HG03097 (cell line): ENCODE measurements around the gene ACAA2.

Experiments
- ATAC-seq: cut with Tn5 transposase; IDR thresholded peaks from one replicate; pipeline ENCODE4 v1.9.1; 2021; ENCODE audit not compliant: unreplicated experiment, low FRiP score

Gene ACAA2

DNA sequence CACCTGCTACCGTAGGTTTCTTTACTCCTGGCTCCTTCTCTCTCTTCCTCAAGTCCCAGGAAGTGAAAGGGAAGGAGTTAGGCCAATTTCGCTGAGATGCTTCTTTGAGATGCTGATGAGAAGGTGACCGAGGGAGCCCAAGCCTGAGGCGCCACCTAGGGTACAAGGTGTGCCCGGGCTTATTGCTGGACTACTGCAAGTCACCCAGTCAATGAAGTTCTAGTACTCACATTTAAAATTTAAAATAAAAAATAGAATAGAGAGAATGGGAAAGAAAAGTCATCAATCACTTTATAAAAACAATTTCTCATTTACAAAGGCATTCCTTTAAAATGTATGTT is 45.3 kb downstream of the ACAA2 start:
- ATAC-seq: no peak

GRCh38 chr18:49767111-49768050 is 46.0 kb downstream of the ACAA2 start:
- ATAC-seq: no peak

DNA sequence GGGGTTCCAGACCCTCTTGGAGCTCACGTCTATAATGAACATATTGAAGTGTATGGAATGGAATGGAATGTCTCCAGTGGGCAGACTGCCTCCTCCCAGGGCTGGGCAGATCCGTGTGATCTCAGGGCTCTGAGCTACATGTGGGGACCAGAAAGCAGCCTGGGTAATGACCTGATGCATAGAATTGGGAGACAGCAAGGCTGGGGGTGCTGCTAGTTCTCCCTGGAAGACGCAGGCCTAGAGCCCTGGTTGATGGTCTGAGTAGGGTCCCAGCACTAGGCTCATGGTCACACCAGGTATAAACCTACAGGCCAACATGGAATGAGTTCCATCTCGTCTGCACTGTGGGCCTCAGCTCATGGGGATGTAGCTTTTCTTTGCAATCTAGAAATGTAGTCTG is 46.7 kb downstream of the ACAA2 start:
- no peak for ATAC-seq

DNA sequence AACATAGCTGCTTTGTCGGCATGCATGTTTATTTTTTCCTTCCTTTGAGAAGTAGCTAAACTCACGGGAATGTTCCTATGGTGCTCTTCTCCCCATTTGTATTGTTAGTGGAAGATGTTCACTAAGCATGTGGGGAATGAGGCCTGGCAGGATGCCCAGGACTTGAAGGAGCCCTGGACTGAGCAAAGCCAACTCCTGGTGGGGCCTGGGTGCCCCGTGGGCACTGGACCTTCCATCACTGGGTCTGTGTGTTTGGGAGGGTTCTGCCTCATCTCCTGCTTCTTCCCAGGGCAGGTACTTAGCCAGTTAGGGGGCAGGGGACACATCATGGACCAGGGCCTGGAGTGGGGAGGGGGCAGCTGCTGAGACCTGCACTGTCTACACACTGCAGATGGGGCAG is 49.3 kb downstream of the ACAA2 start:
- ATAC-seq: no peak

DNA sequence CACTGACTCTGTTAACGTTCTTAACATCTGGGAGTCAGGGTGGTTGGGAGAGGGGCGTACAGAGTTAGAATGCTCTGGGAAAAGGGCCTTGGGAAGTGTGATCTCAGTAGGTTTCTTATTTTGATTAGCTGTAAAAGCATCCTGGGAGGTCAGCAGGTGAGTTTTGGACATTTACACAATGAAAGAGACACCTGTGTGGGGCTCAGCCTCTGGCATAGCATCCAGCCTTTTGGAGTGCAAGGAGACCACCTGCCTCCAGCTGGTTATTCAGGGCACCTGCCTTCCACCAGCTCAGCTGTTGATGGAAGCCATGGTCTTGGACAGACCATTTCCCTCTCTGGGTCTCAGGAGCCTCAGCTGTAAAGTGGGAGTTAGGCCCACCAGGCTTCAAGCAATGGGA is 49.7 kb downstream of the ACAA2 start:
- no peak for ATAC-seq

GRCh38 chr18:49762191-49763077 is 50.9 kb downstream of the ACAA2 start:
- no peak for ATAC-seq

GRCh38 chr18:49761771-49762170 is 51.6 kb downstream of the ACAA2 start:
- no peak for ATAC-seq

DNA sequence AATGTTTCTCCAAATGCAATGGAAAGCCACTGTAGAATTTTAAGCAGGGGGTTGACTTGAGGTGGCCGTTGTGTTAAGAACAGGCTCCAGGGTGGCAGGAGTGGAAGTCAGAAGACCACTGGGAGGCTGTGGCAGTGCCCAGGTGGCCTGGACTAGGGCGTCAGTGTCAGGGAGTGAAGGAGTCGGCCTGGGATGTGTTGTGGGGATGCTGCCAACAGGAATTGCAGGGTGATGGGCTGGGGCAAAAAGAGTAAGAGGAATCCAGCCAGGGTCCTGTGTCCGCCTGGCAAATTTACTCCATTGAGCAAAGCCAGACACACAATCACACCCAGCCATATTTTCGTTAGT is 55.1 kb downstream of the ACAA2 start:
- ATAC-seq: no peak

DNA sequence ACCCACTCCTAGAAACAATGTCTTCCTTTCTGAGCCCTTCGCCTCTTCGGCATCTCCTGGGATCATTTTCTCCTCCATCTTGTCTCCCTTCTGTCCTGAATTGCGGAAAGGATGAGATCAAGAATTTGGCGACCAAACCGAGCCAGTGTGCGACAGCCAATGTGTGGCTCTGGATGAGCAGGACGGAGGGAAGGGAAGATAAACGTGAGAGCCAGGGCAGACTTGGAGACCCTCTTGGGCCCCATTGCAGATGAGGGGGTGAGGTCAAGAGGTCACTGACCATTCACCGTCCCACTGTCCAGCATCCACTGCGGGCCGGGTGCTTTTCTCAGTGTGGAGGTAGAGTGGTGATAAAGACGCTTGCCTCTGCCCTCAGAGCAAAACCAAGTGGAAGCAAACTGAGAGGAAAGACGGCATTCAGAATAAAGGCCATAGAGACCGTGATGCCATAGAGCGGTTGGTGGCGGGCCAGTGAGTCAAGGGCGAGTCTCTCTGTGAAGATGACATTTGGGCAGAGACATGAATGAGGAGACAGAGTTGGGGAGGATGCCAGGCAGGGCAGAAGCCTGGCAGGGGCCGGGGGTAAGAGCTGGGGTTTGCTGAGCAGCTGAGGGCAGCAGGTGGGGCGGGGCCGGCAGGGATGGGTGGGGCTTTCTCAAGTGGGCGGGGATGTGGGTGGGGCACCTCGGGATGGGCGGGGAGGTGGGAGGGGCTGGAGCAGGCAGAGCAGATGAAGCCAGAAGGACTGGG is 55.6 kb downstream of the ACAA2 start:
- no peak for ATAC-seq

- no peak for ATAC-seq
These were observed 56.5 kb downstream of the ACAA2 start for GRCh38 chr18:49756671-49757362.

DNA sequence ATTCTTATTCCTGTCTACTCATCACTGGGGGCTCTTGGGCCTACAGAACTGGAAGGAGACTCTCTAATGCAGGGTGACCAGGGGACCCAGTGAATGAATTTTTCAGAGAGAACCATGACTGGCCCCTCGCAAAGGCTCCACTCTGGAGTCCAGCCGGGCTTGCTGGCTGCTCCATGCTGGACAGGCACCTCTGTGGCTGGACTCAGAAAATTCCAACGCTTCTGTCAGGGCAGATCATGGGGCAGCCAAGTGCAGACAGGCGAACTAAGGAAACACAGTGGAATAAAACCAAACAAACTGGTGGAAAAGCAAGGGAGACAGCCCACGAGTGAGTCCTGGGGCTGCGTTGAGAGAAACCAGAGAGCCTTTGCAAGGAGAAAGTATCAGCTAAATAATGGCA is 57.2 kb downstream of the ACAA2 start:
- no peak for ATAC-seq

DNA sequence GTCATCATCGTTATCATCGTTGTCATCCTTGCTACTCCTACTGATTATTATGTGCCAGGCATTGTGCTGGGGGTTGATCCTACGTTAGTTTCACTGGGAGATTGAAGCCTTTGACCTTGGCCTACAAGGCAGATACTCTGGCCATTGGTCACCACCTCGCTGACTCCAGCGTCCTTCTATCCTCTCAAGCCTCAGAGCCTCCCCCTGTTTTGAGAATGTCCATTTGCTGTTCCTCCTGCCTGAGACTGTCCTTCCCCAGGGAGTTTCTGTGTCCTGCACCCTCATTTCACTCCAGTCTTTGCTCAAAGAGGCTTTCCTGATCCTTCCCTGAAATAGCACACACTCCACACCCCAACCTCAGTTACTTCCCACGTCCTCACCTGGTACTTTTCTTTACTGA is 57.8 kb downstream of the ACAA2 start:
- no peak for ATAC-seq

- no peak for ATAC-seq
These were observed 58.5 kb downstream of the ACAA2 start for GRCh38 chr18:49754866-49755265.

- ATAC-seq: no peak
These were observed 59.7 kb downstream of the ACAA2 start for GRCh38 chr18:49753643-49754042.

DNA sequence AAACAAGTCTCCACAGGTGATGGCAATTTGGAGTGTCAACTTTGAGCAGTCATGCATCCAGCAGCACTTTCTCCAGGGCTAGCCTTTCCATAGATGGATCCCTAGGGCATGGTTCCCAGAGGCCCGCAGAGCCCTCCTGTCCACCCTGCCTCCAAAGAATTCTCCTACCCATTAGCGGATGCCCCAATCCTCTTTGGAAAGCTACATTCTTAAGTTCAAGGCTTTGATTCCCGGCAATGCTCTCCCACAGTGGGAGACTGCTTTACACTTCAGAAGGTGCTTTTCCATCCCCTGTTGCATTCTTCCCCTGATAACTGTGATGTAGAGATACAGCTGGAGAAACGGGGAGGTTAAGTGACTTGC is 61.3 kb downstream of the ACAA2 start:
- no peak for ATAC-seq

- ATAC-seq: no peak
These were observed 61.8 kb downstream of the ACAA2 start for GRCh38 chr18:49751427-49752094.

- no peak for ATAC-seq
These were observed 63.8 kb downstream of the ACAA2 start for GRCh38 chr18:49749563-49749962.

DNA sequence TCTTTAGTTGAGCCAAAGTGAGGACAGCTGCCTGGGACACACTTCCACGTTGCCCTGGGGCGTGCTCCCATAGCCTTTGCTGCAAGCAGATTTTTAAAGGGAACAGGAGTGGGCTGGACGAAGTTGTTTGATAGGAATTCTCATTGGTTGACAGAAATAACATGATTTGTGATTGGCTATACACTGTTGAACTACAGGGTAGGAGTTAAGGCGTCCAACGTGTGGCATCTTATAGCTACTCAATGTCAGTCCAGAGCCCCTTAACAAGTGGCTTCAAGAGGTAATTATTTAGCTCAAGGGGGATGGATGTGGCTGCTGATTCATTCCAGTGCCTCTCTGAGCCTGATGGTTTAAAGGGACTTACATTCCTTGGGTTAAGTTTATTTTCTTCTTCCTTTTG is 65.5 kb downstream of the ACAA2 start:
- ATAC-seq: no peak

GRCh38 chr18:49745045-49746014 is 68.0 kb downstream of the ACAA2 start:
- ATAC-seq: no peak
